ENCODE results near the gene JCHAIN.

The JCHAIN gene

GRCh38 chr4:70713453-70714078, 47.3 kb upstream of the JCHAIN start:
- Histone ChIP-seq H3K27ac (ENCODE audit: low read depth, low read length) (no peak overlapping the region), H3K9me2 (replicated peaks; ENCODE audit: insufficient read depth, low read length) (no peaks in the 10 kb centered on the region), H3K27me3 (ENCODE audit: low read length) (no peaks in the 10 kb centered on the region), H3K9me3 (ENCODE audit: insufficient read depth, low read length) (no peaks in the 10 kb centered on the region), H3F3A (ENCODE audit: insufficient read depth) (no peaks in the 10 kb centered on the region), H3K4me2 (ENCODE audit: low read depth, low read length, poor library complexity, severe bottlenecking) (peak overlapping the region; percentile 39), H3K36me3 (ENCODE audit: low read length) (no peaks in the 10 kb centered on the region), H3K9ac (ENCODE audit: low read length) (no peak overlapping the region), H3K4me3 (ENCODE audit: insufficient read depth, low read length, poor library complexity, severe bottlenecking) (no peak overlapping the region), H4K20me1 (ENCODE audit: low read depth, low read length) (no peaks in the 10 kb centered on the region), H2AFZ (ENCODE audit: low read depth, low read length, severe bottlenecking) (no peak overlapping the region), H3K79me2 (ENCODE audit: insufficient read depth, low read length) (peaks cover 6% of the 10 kb centered on the region; the same call in 1 of the 2 replicates)
- TF ChIP-seq EZH2phosphoT487 (conservative IDR thresholded peaks at IDR 0.05; ENCODE audit: low read length) (no peak), CTCF (IDR thresholded peaks at IDR 0.05; ENCODE audit: insufficient read depth, low read length, poor library complexity, severe bottlenecking) (no peak)

- Histone ChIP-seq H3F3A (ENCODE audit: insufficient read depth) (no peaks in the 10 kb centered on the region), H3K9me3 (ENCODE audit: insufficient read depth, low read length) (no peaks in the 10 kb centered on the region), H3K9me2 (replicated peaks; ENCODE audit: insufficient read depth, low read length) (no peaks in the 10 kb centered on the region), H4K20me1 (ENCODE audit: low read depth, low read length) (no peaks in the 10 kb centered on the region), H3K27ac (ENCODE audit: low read depth, low read length) (no peak overlapping the region), H3K4me2 (ENCODE audit: low read depth, low read length, poor library complexity, severe bottlenecking) (no peak overlapping the region), H3K36me3 (ENCODE audit: low read length) (no peaks in the 10 kb centered on the region), H3K79me2 (ENCODE audit: insufficient read depth, low read length) (peaks cover 6% of the 10 kb centered on the region; the same call in 1 of the 2 replicates), H3K9ac (ENCODE audit: low read length) (no peak overlapping the region), H3K27me3 (ENCODE audit: low read length) (no peaks in the 10 kb centered on the region), H3K4me3 (ENCODE audit: insufficient read depth, low read length, poor library complexity, severe bottlenecking) (no peak overlapping the region), H2AFZ (ENCODE audit: low read depth, low read length, severe bottlenecking) (no peak overlapping the region)
- no peak for TF ChIP-seq EZH2phosphoT487 (conservative IDR thresholded peaks at IDR 0.05; ENCODE audit: low read length)
- TF ChIP-seq CTCF (IDR thresholded peaks at IDR 0.05; ENCODE audit: insufficient read depth, low read length, poor library complexity, severe bottlenecking) = no peak
Measured at GRCh38 chr4:70712604-70713452, 46.5 kb upstream of the JCHAIN start.

GRCh38 chr4:70712150-70712549, 45.8 kb upstream of the JCHAIN start:
- Histone ChIP-seq H3K36me3 (ENCODE audit: low read length) (no peaks in the 10 kb centered on the region), H3K27me3 (ENCODE audit: low read length) (no peaks in the 10 kb centered on the region), H3K27ac (ENCODE audit: low read depth, low read length) (no peak overlapping the region), H3F3A (ENCODE audit: insufficient read depth) (no peaks in the 10 kb centered on the region), H3K4me2 (ENCODE audit: low read depth, low read length, poor library complexity, severe bottlenecking) (peak overlapping the region; percentile 6), H4K20me1 (ENCODE audit: low read depth, low read length) (no peaks in the 10 kb centered on the region), H2AFZ (ENCODE audit: low read depth, low read length, severe bottlenecking) (no peak overlapping the region), H3K9ac (ENCODE audit: low read length) (no peak overlapping the region), H3K4me3 (ENCODE audit: insufficient read depth, low read length, poor library complexity, severe bottlenecking) (no peak overlapping the region), H3K9me3 (ENCODE audit: insufficient read depth, low read length) (no peaks in the 10 kb centered on the region), H3K9me2 (replicated peaks; ENCODE audit: insufficient read depth, low read length) (no peaks in the 10 kb centered on the region), H3K79me2 (ENCODE audit: insufficient read depth, low read length) (peaks cover 6% of the 10 kb centered on the region; the same call in 1 of the 2 replicates)
- no peak for TF ChIP-seq EZH2phosphoT487 (conservative IDR thresholded peaks at IDR 0.05; ENCODE audit: low read length)
- no peak for TF ChIP-seq CTCF (IDR thresholded peaks at IDR 0.05; ENCODE audit: insufficient read depth, low read length, poor library complexity, severe bottlenecking)

All from SU-DHL-6 (cell line).